ENCODE measurements around the gene OTUD3.
"Not testable (repeated sequence)": the region's sequence is repeated elsewhere in the genome, so short reads cannot be mapped to it uniquely, and the experiment has no call there.

- TF ChIP-seq CTCF (optimal IDR thresholded peaks at IDR 0.05 in 1 of 3, IDR thresholded peaks at IDR 0.05 in 1 of 3, conservative IDR thresholded peaks at IDR 0.05 in 1 of 3; ENCODE audit: extremely low read depth in 1 of 3, insufficient read depth in 2 of 3, low read length in 3 of 3); EZH2 (IDR thresholded peaks at IDR 0.05; ENCODE audit: low read length): not testable (repeated sequence)
Observed at GRCh38 chr1:19849307-19849706, 32.9 kb upstream of the OTUD3 start.

Measured in keratinocyte (primary cell).